Retina (tissue), 1 donor: ENCODE measurements around the gene PRM1.
"Not testable (repeated sequence)": the region's sequence is repeated elsewhere in the genome, so short reads cannot be mapped to it uniquely, and the experiment has no call there.

ENCODE experiments used
- DNase-seq: peaks from one replicate; pipeline ENCODE4 v3.0.0-alpha.2; 2016

The PRM1 gene

DNA sequence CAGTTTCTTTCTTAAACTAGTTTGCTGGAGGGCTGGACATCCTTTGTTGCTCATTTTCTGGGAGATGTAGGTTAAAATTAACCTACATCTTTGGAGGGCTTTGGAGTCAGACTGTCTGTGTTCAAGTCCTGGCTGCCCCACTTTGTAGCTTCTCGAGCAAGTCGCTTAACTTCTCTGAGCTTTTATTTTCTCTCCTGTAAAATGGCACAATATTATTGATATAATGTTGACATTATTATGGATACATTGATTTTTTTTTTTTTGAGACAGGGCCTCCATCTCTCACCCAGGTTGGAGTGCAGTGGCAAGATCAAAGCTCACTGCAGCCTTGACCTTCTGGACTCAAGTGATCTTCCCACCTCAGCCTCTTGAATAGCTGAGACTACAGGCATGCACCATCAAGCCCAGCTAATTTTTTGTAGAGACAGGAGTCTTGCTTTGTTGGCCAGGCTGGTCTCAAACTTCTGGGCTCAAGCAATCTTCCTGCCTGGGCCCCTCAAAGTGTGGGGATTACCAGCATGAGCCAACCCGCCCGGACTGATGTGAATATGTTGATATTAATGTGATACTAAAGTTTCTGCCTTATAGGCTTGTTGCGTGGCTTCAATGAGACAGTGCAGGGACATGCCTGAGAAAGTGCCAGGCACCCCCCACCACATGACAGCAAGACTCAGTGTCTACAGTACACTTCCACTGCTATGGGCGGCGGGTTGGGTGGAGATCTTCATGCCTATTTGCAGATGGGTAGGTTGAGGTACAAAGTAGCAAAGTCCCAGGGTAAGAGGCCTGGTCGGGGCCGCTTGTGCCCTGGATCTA lies 32.6 kb upstream of the PRM1 start:
- no peak for DNase-seq

- peak; percentile 16 for DNase-seq
Observed at GRCh38 chr16:11312718-11313492, 31.8 kb upstream of the PRM1 start.

- DNase-seq = no peak
Observed at GRCh38 chr16:11310997-11311561, 29.9 kb upstream of the PRM1 start.

DNA sequence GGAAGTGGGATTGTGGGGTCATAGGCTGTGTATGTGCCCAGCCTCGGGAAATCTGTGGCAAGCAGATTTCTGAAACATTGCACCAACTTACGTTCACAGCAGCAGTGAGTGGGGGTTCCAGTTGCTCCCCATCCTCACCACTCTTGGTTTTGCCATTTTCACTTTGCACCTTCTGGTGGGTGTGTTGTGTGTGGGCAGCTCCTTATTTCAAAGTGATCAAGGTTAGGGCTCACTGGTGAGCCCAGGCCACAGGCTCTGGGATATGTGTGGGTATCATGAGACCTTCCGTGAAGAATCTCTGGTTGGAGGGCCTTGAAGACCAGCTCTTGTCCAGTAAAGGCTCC lies 29.5 kb upstream of the PRM1 start:
- no peak for DNase-seq

GRCh38 chr16:11309895-11310633 lies 28.9 kb upstream of the PRM1 start:
- DNase-seq = no peak

GRCh38 chr16:11308493-11309283 lies 27.6 kb upstream of the PRM1 start:
- DNase-seq = no peak

GRCh38 chr16:11307639-11308492 lies 26.7 kb upstream of the PRM1 start:
- no peak for DNase-seq

GRCh38 chr16:11306997-11307638 lies 26.0 kb upstream of the PRM1 start:
- DNase-seq = no peak

DNA sequence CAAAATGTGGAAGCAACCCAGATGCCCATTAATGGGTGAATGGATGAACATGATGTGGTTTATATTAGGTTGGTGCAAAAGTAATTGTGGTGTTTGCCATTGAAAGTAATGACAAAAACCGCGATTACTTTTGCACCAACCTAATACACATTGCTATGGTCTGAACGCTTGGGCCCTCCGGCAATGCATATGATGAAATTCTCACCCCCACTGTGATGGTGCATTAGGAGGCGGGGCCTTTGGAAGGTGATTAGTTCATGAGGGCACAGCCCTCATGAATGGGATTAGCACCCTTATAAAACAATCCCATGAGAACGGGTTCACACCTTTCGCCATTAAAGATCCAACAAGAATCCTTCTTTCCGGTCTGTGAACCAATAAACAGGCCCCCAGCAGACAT lies 25.3 kb upstream of the PRM1 start:
- no peak for DNase-seq

- no peak for DNase-seq
Observed at GRCh38 chr16:11303405-11304138, 22.4 kb upstream of the PRM1 start.

DNA sequence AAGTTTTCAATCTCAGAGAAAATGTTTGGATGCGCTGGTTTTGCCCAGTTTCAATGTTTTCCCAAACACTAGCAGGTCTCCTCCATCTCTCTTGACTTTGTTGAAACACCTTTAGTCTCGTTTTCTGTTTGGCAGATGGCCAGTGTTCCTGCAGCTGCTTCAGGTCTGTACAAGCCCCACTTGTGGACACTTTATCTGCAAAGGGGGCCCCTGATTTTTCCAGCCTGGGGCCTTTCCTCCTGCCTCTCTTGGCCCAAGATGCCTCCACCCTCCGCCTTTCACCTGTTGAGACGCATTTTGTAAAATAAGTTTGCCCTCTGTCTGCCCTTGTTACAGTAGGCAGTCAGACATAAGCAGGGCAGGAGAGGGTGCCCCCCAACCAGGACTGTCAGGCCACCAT lies 21.8 kb upstream of the PRM1 start:
- no peak for DNase-seq

DNA sequence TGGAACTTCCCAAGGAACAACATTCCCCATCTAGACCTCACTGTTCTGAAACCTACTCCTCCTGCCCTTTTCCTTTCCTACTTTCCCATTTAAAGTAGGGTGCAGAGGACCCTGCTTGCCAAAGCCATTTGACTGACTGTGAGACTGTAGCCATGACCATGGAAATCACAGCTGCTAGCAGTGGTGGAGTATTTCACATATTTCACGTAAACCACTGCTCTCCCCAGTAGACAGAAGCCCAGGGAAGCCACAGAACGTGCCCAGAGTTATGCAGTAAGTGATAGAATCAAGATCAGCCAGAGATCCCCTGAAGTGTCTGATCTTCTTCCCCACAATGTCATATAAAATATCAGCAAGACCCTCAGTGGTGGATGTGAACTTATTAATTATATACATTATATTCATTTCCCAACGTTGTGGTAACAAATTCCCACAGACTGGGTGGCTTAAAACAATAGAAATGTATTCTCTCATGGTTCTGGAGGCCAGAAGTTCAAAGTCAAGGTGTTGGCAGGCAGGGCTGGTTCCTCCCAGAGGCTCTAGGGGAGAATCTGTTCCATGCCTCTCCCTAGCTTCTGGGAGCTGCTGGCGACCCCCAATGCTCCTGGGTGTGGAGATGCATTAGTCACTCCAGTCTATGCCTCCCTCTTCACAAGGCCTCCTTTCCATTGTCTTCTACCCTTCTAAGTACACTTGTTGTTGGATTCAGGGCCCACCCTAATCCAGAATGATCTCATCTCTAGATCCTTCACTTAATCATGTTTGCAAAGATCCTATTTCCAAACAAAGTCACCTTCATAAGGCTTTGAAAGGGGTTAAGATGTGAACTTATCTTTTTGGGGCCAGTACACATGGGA lies 20.7 kb upstream of the PRM1 start:
- DNase-seq = no peak

- DNase-seq = no peak
Observed at GRCh38 chr16:11300560-11300892, 19.4 kb upstream of the PRM1 start.

DNA sequence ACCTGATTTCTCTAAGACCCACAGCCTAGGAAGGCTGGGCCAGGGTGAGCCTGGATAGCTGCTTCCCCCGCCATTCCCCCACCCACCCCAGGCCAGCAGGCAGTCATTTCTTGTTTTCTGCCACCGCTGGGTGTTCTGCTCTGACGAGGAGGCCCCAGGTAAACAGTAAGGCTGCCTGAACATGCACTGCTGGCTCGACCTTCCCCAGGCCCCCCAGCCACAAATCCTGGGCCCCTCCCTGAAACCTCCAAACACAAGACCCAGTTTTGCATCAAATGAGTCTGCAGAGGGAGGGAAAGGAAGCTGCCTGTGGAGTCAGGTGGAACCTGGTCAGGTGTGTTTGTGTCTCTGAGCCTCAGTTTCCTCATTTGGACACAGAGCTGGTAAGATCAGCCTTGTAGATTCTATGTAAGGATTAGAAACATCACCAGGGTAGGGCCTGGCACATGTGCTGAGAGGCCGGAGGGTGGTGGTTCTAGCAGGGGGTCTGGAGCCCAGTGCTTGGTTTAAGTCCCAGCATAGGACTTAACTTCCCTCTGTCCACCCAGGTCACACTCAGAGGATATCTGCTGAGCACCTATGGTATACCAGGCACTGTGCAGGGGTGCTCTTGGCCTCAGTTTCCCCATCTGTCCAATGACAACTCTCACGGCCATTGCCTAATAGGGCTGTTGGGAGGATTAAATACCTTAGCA lies 18.9 kb upstream of the PRM1 start:
- no peak for DNase-seq

- not testable (repeated sequence) for DNase-seq
Observed at GRCh38 chr16:11298950-11299547, 17.9 kb upstream of the PRM1 start.

DNA sequence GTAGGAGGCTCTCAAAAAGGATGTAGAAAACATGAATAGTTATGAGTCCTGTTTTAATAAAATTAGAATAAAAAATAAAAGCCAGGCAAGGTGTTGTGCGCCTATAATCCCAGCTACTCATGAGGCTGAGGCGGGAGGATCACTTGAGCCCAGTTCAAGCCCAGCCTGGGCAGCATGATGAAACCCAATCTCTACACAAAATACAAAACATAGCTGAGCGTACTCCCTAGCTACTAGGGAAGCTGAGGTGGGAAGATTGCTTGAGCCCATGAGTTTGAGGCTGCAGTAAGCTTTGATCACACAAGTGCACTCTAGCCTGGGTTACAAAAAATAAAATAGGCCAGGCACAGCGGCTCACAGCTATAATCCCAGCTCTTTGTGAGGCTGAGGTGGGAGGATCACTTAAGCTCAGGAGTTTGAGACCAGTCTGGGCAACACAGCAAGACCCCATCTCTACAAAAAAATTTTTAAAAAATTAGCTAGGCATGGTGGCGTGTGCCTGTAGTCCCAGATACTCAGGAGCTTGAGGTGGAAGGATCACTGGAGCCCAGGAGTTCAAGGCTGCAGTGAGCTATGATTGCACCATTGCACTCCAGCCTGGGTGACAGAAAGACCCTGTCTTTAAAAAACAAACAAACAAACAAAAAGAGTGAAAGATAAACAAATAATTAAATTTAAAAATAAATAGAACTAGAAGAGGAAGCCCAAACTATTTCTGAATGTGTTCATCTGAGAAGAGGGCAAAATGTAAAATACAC lies 17.2 kb upstream of the PRM1 start:
- DNase-seq = no peak

DNA sequence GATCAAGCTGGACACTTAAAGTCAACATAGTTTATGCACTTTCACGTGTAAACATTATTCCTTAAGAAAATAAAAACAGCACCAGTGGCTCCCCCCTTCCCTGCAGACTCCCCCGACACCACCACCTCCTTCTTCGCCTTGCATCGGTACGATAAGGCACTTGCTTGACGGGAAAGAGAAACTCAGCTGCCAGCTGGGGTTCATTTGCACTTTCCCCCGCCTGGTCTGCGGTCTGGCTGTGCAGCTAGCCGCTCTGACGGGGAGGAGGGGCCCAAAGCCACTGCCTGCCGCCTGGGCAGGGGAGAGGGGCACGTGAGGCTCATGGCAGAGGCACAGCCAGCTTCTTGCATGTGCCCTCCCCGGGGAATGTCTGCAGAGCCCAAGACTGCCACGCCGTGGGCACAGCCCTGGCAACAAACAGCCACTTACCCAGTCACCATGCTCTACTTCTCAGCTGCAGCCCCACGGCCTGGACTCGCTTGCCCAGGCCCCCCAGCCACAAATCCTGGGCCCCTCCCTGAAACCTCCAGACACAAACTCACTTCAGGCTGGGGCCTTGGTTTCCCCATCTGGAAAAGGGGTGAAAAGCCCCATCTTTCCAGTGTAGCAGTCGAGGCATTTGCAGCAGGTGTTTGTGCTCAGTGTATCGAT lies 16.5 kb upstream of the PRM1 start:
- DNase-seq = peak; percentile 69
